HG03432 (cell line): ENCODE measurements around the gene FER1L5.

ENCODE experiments used
- ATAC-seq: cut with Tn5 transposase; IDR thresholded peaks from one replicate; pipeline ENCODE4 v1.9.1; 2021; ENCODE audit warnings: mild to moderate bottlenecking, moderate library complexity; ENCODE audit not compliant: unreplicated experiment

Gene FER1L5

DNA sequence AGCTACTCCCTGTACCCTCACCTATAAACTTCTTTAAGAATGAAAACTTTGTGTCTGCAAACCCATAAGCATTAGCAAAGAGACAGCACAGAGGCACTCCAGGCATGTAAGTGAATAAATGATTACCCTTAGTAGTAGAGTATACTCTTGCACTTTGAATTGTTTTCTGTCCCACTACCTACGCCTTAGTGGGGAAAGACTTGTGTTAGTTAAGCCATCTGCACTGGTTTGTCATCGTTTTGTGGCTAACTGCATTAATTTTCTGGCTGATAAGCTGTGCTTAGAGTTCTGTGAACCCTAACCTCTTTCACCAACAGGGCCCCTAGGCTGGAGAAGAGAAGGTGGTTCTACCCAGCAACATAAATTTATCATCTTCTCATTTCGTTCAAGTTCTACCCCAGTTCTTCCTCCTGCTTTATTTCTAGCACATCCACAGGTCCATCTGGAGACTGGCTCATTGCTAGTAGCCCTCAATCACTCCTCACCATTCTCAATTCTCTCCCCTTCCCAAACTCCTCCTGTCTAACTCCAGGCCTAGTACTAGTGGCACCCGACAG lies 96.6 kb downstream of the FER1L5 start:
- ATAC-seq, result no peak

- peak; percentile 99 for ATAC-seq
Observed at GRCh38 chr2:96739633-96740428, 97.3 kb downstream of the FER1L5 start, which contains the start of gene LMAN2L. Gene LMAN2L, minus strand, starts transcription at chr2:96740064. Its CDS starts 24 bp downstream, at chr2:96740040.

- ATAC-seq, result no peak
Observed at GRCh38 chr2:96747061-96747617, 104.6 kb downstream of the FER1L5 start.

DNA sequence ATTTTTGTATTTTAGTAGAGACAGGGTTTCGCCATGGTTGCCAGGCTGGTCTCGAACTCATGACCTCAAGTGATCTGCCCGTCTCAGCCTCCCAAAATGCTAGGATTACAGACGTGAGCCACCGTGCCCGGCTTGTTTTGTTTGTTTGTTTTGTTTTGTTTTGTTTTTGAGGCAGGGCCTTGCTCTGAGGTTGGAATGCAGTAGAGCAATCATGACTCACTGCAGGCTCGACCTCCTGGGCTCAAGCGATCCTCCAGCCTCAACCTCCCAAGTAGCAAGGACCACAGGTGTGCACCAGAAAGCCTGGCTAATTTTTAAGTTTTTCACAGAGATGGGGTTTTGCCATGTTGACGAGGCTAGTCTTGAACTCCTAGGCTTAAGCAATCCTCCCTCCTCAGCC lies 109.2 kb downstream of the FER1L5 start:
- no peak for ATAC-seq

GRCh38 chr2:96753661-96754282 lies 111.2 kb downstream of the FER1L5 start:
- ATAC-seq, result no peak

DNA sequence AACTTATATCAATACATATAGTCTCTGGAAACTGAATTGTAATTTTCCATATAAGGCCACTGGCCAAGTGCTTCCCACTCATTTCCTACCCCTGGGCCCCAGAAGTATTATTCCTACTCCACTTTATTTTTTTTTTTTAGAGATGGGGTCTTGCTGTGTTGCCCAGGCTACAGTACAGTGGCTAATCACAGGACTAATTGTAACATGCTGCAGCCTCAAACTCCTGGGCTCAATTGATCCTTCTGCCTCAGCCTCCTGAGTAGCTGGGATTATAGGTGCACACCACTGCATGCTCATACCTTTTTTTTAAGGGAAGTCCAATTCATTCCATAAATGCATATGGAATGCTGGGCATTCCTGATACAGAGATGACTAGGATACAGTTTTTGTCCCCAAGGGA lies 111.8 kb downstream of the FER1L5 start:
- no peak for ATAC-seq
